Lung (tissue), 12 donors: ENCODE data around the gene TMEM132C. TPM values are rescaled to one million over a fixed set of nuclear protein-coding genes. Genes with fewer than 3 reads are reported as not detected.
A peak's percentile ranks its signal among the peaks of the same experiment; 100 is the strongest.

ENCODE experiments used
- ATAC-seq: fragments of 200-7000 bp; cut with Tn5 transposase; one replicate; pipeline ENCODE4 v1.9.1; 2020; ENCODE audit warnings: moderate number of reproducible peaks; ENCODE audit not compliant: insufficient read depth, low FRiP score
- DNase-seq, 3 donors: peaks; one replicate each; pipeline ENCODE4 v3.0.0-alpha.2; 2013 to 2017
- H3K27ac ChIP-seq, 2 donors: one replicate each; pipeline ENCODE4 v1.5.1; 2013; ENCODE audit warnings: mild to moderate bottlenecking in 2 of 2, moderate library complexity in 2 of 2, control low read depth in 1 of 2, inconsistent platforms in 1 of 2, low read depth in 1 of 2, low read length in 1 of 2
- H3K27me3 ChIP-seq, 3 donors: one replicate each; pipeline ENCODE4 v1.5.1; 2013; ENCODE audit warnings: low read length in 2 of 3; ENCODE audit not compliant: control insufficient read depth in 3 of 3, insufficient read depth in 3 of 3
- H3K36me3 ChIP-seq, 4 donors: one replicate each; pipeline ENCODE4 v1.5.1; 2013; ENCODE audit warnings: low read length in 4 of 4, mild to moderate bottlenecking in 1 of 4, moderate library complexity in 1 of 4; ENCODE audit not compliant: control insufficient read depth in 4 of 4, insufficient read depth in 4 of 4
- H3K4me1 ChIP-seq, 5 donors: one replicate each; pipeline ENCODE4 v1.5.1; 2013; ENCODE audit warnings: low read length in 5 of 5, mild to moderate bottlenecking in 2 of 5, moderate library complexity in 1 of 5; ENCODE audit not compliant: control insufficient read depth in 5 of 5, insufficient read depth in 5 of 5
- H3K4me3 ChIP-seq: one replicate; pipeline ENCODE4 v1.5.1; 2013; ENCODE audit warnings: mild to moderate bottlenecking, control low read depth, moderate library complexity
- H3K9ac ChIP-seq, 2 donors: one replicate each; pipeline ENCODE4 v1.5.1; 2013; ENCODE audit warnings: low read length in 2 of 2, control low read depth in 1 of 2; ENCODE audit not compliant: insufficient read depth in 1 of 2
- H3K9me3 ChIP-seq, 4 donors: one replicate each; pipeline ENCODE4 v1.5.1; 2013; ENCODE audit warnings: low read length in 3 of 4, mild to moderate bottlenecking in 1 of 4, moderate library complexity in 1 of 4; ENCODE audit not compliant: control insufficient read depth in 4 of 4, insufficient read depth in 3 of 4
- CTCF ChIP-seq: IDR thresholded peaks from 2 replicates; pipeline ENCODE4 v1.5.1; 2012; ENCODE audit warnings: mild to moderate bottlenecking; ENCODE audit errors: control extremely low read depth, extremely low read depth
- WGBS, 2 donors: extraction: QIAGEN DNeasy Blood & Tissue Kit; methylation state at CpG; one replicate each; pipeline ENCODE4 v1.1.7; 2013; 5-methylcytosine and 5-hydroxymethylcytosine counted together
- polyA plus RNA-seq, 2 donors: library from polyadenylated mRNA; stranded (reverse); fragments of 200-250 nt; gene quantifications; one replicate each; pipeline ENCODE4 v1.2.1, GENCODE V29; 2013
- total RNA-seq, 2 donors: library from RNA; depleted of rRNA in 1 of 2; stranded (reverse); fragments of >200 nt in 1 of 2; gene quantifications; one replicate each; pipeline ENCODE4 v1.2.1, GENCODE V29; 2014 to 2021
- donor health status: control.
- donor health status: control.
- donor health status: Bipolar disorder and iron deficiency.
- donor health status: healthy.
- donor health status: DM: yes; HTN: yes; CAD: no.

The TMEM132C gene
- total and polyA plus RNA-seq, 4 donors = 0.35 to 16.5 (median 0.77) TPM

GRCh38 chr12:128445415-128446127, 178.6 kb downstream of the TMEM132C start:
- Histone ChIP-seq H3K9me3 (peaks cover 0 to 7% (median 0%) of the 10 kb centered on the region in 4 donors), H3K9ac (peak overlapping the region in 1 of 2 donors; percentile 8), H3K4me3 (no peak overlapping the region), H3K27ac (no peak overlapping the region), H3K36me3 (peaks cover 0 to 5% (median 0%) of the 10 kb centered on the region in 4 donors), H3K27me3 (no peaks in the 10 kb centered on the region), H3K4me1 (peaks cover 0 to 28% (median 6%) of the 10 kb centered on the region in 5 donors)
- TF ChIP-seq CTCF = no peak
- ATAC-seq = no peak
- peak in 1 of 3 donors; percentile 26 for DNase-seq
- WGBS, 2 donors = 41 to 46% methylated on average over 13 of the region's 13 CpGs

- H3K27me3 ChIP-seq = no peaks in the 10 kb centered on the region
- WGBS, 2 donors = 50 to 55% methylated on average over 7 of the region's 7 CpGs
- DNase-seq = peak in 1 of 3 donors; percentile 17
Measured at GRCh38 chr12:128449146-128449894, 182.3 kb downstream of the TMEM132C start.

GRCh38 chr12:128450810-128451209, 183.8 kb downstream of the TMEM132C start:
- ATAC-seq = no peak
- no peak overlapping the region for H3K27ac ChIP-seq
- H3K27me3 ChIP-seq = no peaks in the 10 kb centered on the region
- H3K36me3 ChIP-seq = no peaks in the 10 kb centered on the region
- H3K4me1 ChIP-seq = peaks cover 0 to 15% (median 3%) of the 10 kb centered on the region in 5 donors
- no peak overlapping the region for H3K9ac ChIP-seq
- no peak for DNase-seq
- H3K9me3 ChIP-seq = peaks cover 0 to 10% (median 0%) of the 10 kb centered on the region in 4 donors
- WGBS, 2 donors = 93 to 94% methylated on average over 3 of the region's 3 CpGs
- no peak overlapping the region for H3K4me3 ChIP-seq
- TF ChIP-seq CTCF = no peak

More at GRCh38 chr12:128449146-128449894, 182.3 kb downstream of the TMEM132C start:
- Histone ChIP-seq H3K36me3 (no peaks in the 10 kb centered on the region), H3K4me3 (no peak overlapping the region), H3K9me3 (peaks cover 0 to 7% (median 0%) of the 10 kb centered on the region in 4 donors), H3K4me1 (peaks cover 0 to 30% (median 6%) of the 10 kb centered on the region in 5 donors), H3K9ac (no peak overlapping the region), H3K27ac (no peak overlapping the region)
- no peak for TF ChIP-seq CTCF
- ATAC-seq = no peak
